ENCODE measurements around the gene TMEM168. TPM values are rescaled to one million over a fixed set of nuclear protein-coding genes. Genes with fewer than 3 reads are reported as not detected.

TMEM168 gene
- total RNA-seq, 1 experiment from 2014 or later: 11.2 TPM

DNA sequence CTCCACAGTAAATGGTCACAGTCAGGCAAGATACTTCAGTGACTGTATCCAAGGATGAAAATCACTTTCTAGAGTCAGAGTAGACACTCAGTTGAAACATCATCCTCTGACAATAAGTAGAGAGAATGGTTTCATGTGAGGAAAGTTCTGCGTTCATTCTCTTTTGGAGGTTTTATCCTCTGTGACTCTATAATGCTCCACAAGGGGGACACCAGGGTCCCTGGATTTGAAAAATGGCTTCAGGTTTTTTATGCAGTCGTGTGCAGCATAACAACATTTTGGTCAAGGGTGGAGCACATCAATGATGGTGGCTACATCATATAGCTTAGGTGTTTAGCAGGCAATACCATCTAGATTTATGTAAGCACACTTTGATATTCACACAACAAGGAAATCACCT lies 40.4 kb downstream of the TMEM168 start (continued):
- TF ChIP-seq, protein P1, sequence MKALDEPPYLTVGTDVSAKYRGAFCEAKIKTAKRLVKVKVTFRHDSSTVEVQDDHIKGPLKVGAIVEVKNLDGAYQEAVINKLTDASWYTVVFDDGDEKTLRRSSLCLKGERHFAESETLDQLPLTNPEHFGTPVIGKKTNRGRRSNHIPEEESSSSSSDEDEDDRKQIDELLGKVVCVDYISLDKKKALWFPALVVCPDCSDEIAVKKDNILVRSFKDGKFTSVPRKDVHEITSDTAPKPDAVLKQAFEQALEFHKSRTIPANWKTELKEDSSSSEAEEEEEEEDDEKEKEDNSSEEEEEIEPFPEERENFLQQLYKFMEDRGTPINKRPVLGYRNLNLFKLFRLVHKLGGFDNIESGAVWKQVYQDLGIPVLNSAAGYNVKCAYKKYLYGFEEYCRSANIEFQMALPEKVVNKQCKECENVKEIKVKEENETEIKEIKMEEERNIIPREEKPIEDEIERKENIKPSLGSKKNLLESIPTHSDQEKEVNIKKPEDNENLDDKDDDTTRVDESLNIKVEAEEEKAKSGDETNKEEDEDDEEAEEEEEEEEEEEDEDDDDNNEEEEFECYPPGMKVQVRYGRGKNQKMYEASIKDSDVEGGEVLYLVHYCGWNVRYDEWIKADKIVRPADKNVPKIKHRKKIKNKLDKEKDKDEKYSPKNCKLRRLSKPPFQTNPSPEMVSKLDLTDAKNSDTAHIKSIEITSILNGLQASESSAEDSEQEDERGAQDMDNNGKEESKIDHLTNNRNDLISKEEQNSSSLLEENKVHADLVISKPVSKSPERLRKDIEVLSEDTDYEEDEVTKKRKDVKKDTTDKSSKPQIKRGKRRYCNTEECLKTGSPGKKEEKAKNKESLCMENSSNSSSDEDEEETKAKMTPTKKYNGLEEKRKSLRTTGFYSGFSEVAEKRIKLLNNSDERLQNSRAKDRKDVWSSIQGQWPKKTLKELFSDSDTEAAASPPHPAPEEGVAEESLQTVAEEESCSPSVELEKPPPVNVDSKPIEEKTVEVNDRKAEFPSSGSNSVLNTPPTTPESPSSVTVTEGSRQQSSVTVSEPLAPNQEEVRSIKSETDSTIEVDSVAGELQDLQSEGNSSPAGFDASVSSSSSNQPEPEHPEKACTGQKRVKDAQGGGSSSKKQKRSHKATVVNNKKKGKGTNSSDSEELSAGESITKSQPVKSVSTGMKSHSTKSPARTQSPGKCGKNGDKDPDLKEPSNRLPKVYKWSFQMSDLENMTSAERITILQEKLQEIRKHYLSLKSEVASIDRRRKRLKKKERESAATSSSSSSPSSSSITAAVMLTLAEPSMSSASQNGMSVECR (CRISPR knock-in tag; IDR thresholded peaks at IDR 0.05; ENCODE audit: borderline replicate concordance): no peak
- TF ChIP-seq ZNF396 (CRISPR knock-in tag; IDR thresholded peaks at IDR 0.05; ENCODE audit: borderline replicate concordance): no peak
- TF ChIP-seq, protein P2, sequence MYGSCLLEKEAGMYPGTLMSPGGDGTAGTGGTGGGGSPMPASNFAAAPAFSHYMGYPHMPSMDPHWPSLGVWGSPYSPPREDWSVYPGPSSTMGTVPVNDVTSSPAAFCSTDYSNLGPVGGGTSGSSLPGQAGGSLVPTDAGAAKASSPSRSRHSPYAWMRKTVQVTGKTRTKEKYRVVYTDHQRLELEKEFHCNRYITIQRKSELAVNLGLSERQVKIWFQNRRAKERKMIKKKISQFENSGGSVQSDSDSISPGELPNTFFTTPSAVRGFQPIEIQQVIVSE (CRISPR knock-in tag; IDR thresholded peaks at IDR 0.05; ENCODE audit: borderline replicate concordance): no peak
- no peak for TF ChIP-seq MXD4 (CRISPR knock-in tag; IDR thresholded peaks at IDR 0.05; ENCODE audit: borderline replicate concordance)
- TF ChIP-seq FOXJ3 (CRISPR knock-in tag; IDR thresholded peaks at IDR 0.05; ENCODE audit: borderline replicate concordance): no peak
- no peak for TF ChIP-seq ZNF532 (CRISPR knock-in tag; IDR thresholded peaks at IDR 0.05; ENCODE audit: borderline replicate concordance)
- TF ChIP-seq AR (CRISPR knock-in tag; IDR thresholded peaks at IDR 0.05): no peak
- TF ChIP-seq ZNF138 (CRISPR knock-in tag; conservative IDR thresholded peaks at IDR 0.05): no peak
- no peak for TF ChIP-seq ATF1 (CRISPR knock-in tag; IDR thresholded peaks at IDR 0.05)
- TF ChIP-seq, protein P3, sequence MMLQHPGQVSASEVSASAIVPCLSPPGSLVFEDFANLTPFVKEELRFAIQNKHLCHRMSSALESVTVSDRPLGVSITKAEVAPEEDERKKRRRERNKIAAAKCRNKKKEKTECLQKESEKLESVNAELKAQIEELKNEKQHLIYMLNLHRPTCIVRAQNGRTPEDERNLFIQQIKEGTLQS (CRISPR knock-in tag; conservative IDR thresholded peaks at IDR 0.05): no peak

DNA sequence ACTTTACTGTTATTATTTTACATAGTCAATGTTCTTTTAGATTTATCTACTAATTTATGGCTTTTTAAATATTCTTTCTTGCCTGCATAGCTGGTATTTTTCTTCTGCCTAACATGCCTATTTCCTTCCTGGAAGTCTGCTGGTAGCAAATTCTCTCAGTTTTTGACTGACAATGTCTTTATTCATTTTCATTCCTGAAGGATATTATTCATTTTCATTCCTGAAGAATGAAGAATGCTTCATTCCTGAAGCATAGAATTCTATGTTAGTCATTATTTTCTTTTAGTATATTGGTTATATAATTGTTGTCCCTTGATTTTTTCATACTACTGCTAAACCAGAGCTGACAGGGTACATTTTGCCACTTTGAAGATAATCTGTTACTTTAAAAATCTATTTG lies 41.8 kb downstream of the TMEM168 start:
- ChIA-PET CTCF (interaction anchor here (0.6 kb wide), 1 partner anchor 46 kb away, joined by 4 read pairs; no protein-coding TSS in a partner anchor), POLR2A (no interaction called here)
- Mint-ChIP-seq H3K27ac (no peak overlapping the region), H3K4me1 (no peaks in the 10 kb centered on the region), H3K4me3 (no peak overlapping the region), H3K27me3 (ENCODE audit: low read depth) (no peaks in the 10 kb centered on the region), H3K9me3 (peaks cover 3% of the 10 kb centered on the region; the same call in 1 of the 2 replicates), H3K36me3 (no peaks in the 10 kb centered on the region)
- ATAC-seq (no peak), DNase-seq (ENCODE audit: low spot score) (no peak)
- TF ChIP-seq PRRX2 (CRISPR knock-in tag; IDR thresholded peaks at IDR 0.05) (no peak), CREM (CRISPR knock-in tag; IDR thresholded peaks at IDR 0.05) (no peak), ZBTB43 (CRISPR knock-in tag; IDR thresholded peaks at IDR 0.05) (no peak), NFE2L1 (CRISPR knock-in tag; IDR thresholded peaks at IDR 0.05) (no peak), ESRRA (CRISPR knock-in tag; IDR thresholded peaks at IDR 0.05; ENCODE audit: borderline replicate concordance) (no peak), NR2C2 (CRISPR knock-in tag; IDR thresholded peaks at IDR 0.05) (no peak)
- TF ChIP-seq, protein P4, sequence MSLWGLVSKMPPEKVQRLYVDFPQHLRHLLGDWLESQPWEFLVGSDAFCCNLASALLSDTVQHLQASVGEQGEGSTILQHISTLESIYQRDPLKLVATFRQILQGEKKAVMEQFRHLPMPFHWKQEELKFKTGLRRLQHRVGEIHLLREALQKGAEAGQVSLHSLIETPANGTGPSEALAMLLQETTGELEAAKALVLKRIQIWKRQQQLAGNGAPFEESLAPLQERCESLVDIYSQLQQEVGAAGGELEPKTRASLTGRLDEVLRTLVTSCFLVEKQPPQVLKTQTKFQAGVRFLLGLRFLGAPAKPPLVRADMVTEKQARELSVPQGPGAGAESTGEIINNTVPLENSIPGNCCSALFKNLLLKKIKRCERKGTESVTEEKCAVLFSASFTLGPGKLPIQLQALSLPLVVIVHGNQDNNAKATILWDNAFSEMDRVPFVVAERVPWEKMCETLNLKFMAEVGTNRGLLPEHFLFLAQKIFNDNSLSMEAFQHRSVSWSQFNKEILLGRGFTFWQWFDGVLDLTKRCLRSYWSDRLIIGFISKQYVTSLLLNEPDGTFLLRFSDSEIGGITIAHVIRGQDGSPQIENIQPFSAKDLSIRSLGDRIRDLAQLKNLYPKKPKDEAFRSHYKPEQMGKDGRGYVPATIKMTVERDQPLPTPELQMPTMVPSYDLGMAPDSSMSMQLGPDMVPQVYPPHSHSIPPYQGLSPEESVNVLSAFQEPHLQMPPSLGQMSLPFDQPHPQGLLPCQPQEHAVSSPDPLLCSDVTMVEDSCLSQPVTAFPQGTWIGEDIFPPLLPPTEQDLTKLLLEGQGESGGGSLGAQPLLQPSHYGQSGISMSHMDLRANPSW (CRISPR knock-in tag; conservative IDR thresholded peaks at IDR 0.05; ENCODE audit: low read depth): no peak
- TF ChIP-seq, protein P5, sequence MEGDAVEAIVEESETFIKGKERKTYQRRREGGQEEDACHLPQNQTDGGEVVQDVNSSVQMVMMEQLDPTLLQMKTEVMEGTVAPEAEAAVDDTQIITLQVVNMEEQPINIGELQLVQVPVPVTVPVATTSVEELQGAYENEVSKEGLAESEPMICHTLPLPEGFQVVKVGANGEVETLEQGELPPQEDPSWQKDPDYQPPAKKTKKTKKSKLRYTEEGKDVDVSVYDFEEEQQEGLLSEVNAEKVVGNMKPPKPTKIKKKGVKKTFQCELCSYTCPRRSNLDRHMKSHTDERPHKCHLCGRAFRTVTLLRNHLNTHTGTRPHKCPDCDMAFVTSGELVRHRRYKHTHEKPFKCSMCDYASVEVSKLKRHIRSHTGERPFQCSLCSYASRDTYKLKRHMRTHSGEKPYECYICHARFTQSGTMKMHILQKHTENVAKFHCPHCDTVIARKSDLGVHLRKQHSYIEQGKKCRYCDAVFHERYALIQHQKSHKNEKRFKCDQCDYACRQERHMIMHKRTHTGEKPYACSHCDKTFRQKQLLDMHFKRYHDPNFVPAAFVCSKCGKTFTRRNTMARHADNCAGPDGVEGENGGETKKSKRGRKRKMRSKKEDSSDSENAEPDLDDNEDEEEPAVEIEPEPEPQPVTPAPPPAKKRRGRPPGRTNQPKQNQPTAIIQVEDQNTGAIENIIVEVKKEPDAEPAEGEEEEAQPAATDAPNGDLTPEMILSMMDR (IDR thresholded peaks at IDR 0.05): no peak
